Progenitor cell of endocrine pancreas (in vitro differentiated cells): Measurements from ENCODE around the gene GDF10. TPM values are rescaled to one million over a fixed set of nuclear protein-coding genes. Genes with fewer than 3 reads are reported as not detected.

ENCODE experiments used
- DNase-seq: peaks from one replicate; pipeline ENCODE4 v3.0.0; 2021; ENCODE audit warnings: low spot score; ENCODE audit not compliant: unreplicated experiment
- H3K27ac Mint-ChIP-seq: 2 replicates; pipeline ENCODE4 v1.8.0; 2021; ENCODE audit warnings: mild to moderate bottlenecking, moderate library complexity, mixed read lengths
- H3K27me3 Mint-ChIP-seq: 2 replicates; pipeline ENCODE4 v1.8.0; 2021; ENCODE audit warnings: mixed read lengths
- H3K36me3 Mint-ChIP-seq: 2 replicates; pipeline ENCODE4 v1.8.0; 2022; ENCODE audit warnings: mixed read lengths; ENCODE audit not compliant: insufficient read depth
- H3K4me1 Mint-ChIP-seq: 2 replicates; pipeline ENCODE4 v1.8.0; 2021; ENCODE audit warnings: low read depth, mixed read lengths
- H3K4me3 Mint-ChIP-seq: 2 replicates; pipeline ENCODE4 v1.8.0; 2021; ENCODE audit warnings: low read depth, mild to moderate bottlenecking, moderate library complexity, mixed read lengths
- H3K9me3 Mint-ChIP-seq: 2 replicates; pipeline ENCODE4 v1.8.0; 2021; ENCODE audit warnings: low read depth, mixed read lengths
- CTCF ChIP-seq: fragments of 200-600 bp; sonication (generic); IDR thresholded peaks from one replicate; pipeline ENCODE4 v1.5.0; 2021; ENCODE audit warnings: antibody characterized with exemption, mild to moderate bottlenecking; ENCODE audit not compliant: unreplicated experiment
- long read RNA-seq: library from polyadenylated mRNA; unstranded; transcript quantifications from one replicate; pipeline ENCODE4 v2.0.0, GENCODE V29; 2020
- total RNA-seq: library from RNA; stranded (reverse); gene quantifications from 2 replicates; pipeline ENCODE4 v1.2.1, GENCODE V29; 2021

The GDF10 gene
- total RNA-seq, result not detected in 2 replicates
- long read RNA-seq, result 0 reads

- H3K27ac Mint-ChIP-seq, result no peak within 1 kb of the TSS
- no peak for TF ChIP-seq CTCF
- H3K4me3 Mint-ChIP-seq, result peak within 1 kb of the TSS; percentile 65
- H3K4me1 Mint-ChIP-seq, result peaks cover 2% of the 10 kb centered on the region
- H3K36me3 Mint-ChIP-seq, result no peaks in the 10 kb centered on the region
- no peaks in the 10 kb centered on the region for H3K9me3 Mint-ChIP-seq
- peaks cover 91% of the 10 kb centered on the region for H3K27me3 Mint-ChIP-seq
- no peak for DNase-seq
Measured at GRCh38 chr10:47299611-47300428, at the start of gene GDF10. Gene GDF10, plus strand, starts transcription at chr10:47300197. Its CDS starts 455 bp downstream, at chr10:47300652.

GRCh38 chr10:47252093-47252780, 47.8 kb upstream of the GDF10 start:
- no peak for DNase-seq
- peaks cover 11% of the 10 kb centered on the region for H3K27me3 Mint-ChIP-seq
- H3K27ac Mint-ChIP-seq, result no peak overlapping the region
- H3K36me3 Mint-ChIP-seq, result no peaks in the 10 kb centered on the region
- no peak overlapping the region for H3K4me3 Mint-ChIP-seq
- TF ChIP-seq CTCF, result no peak
- peaks cover 4% of the 10 kb centered on the region for H3K4me1 Mint-ChIP-seq
- H3K9me3 Mint-ChIP-seq, result no peaks in the 10 kb centered on the region

GRCh38 chr10:47253030-47253637, 46.9 kb upstream of the GDF10 start:
- no peak for TF ChIP-seq CTCF
- peaks cover 13% of the 10 kb centered on the region for H3K27me3 Mint-ChIP-seq
- H3K4me1 Mint-ChIP-seq, result peaks cover 4% of the 10 kb centered on the region
- no peak for DNase-seq
- no peak overlapping the region for H3K4me3 Mint-ChIP-seq
- H3K27ac Mint-ChIP-seq, result no peak overlapping the region
- no peaks in the 10 kb centered on the region for H3K36me3 Mint-ChIP-seq
- H3K9me3 Mint-ChIP-seq, result no peaks in the 10 kb centered on the region

GRCh38 chr10:47253651-47254375, 46.2 kb upstream of the GDF10 start:
- Mint-ChIP-seq H3K36me3 (no peaks in the 10 kb centered on the region), H3K27me3 (peaks cover 9% of the 10 kb centered on the region), H3K9me3 (no peaks in the 10 kb centered on the region), H3K4me1 (peaks cover 4% of the 10 kb centered on the region), H3K4me3 (no peak overlapping the region), H3K27ac (no peak overlapping the region)
- TF ChIP-seq CTCF, result no peak
- DNase-seq, result no peak

GRCh38 chr10:47254611-47255010, 45.4 kb upstream of the GDF10 start:
- no peak overlapping the region for H3K4me3 Mint-ChIP-seq
- no peaks in the 10 kb centered on the region for H3K36me3 Mint-ChIP-seq
- peak overlapping the region; percentile 39 for H3K27ac Mint-ChIP-seq
- peaks cover 2% of the 10 kb centered on the region for H3K27me3 Mint-ChIP-seq
- no peak for DNase-seq
- no peak for TF ChIP-seq CTCF
- peaks cover 4% of the 10 kb centered on the region for H3K4me1 Mint-ChIP-seq
- H3K9me3 Mint-ChIP-seq, result no peaks in the 10 kb centered on the region
